Measurements from ENCODE around the gene ICA1L.
"Not testable (repeated sequence)": the region's sequence is repeated elsewhere in the genome, so short reads cannot be mapped to it uniquely, and the experiment has no call there.

Gene ICA1L

GRCh38 chr2:202871300-202872141, at the start of gene ICA1L:
Gene ICA1L (minus strand): TSS chr2:202871766. CDS start chr2:202829009, 42,757 bp downstream.
- DNase-seq: peak; percentile 37

- DNase-seq: no peak
These were observed 47.3 kb upstream of the ICA1L start for GRCh38 chr2:202918860-202919259.

- not testable (repeated sequence) for DNase-seq
These were observed 41.0 kb upstream of the ICA1L start for GRCh38 chr2:202912342-202913201.

GRCh38 chr2:202911512-202912341, 40.2 kb upstream of the ICA1L start, which contains the start of the genes CARF and WDR12:
Gene CARF (plus strand): TSS chr2:202912275. CDS start chr2:202941903, 29,628 bp downstream.
Gene WDR12 (minus strand): TSS chr2:202911673. CDS start chr2:202911476, 197 bp downstream.
- peak; percentile 93 for DNase-seq

GRCh38 chr2:202911203-202911511, 39.6 kb upstream of the ICA1L start:
- no peak for DNase-seq

- DNase-seq: no peak
These were observed 39.1 kb upstream of the ICA1L start for GRCh38 chr2:202910698-202911097.

GRCh38 chr2:202910250-202910649, 38.7 kb upstream of the ICA1L start:
- DNase-seq: not testable (repeated sequence)

GRCh38 chr2:202909394-202910192, 38.0 kb upstream of the ICA1L start:
- DNase-seq: no peak

GRCh38 chr2:202908186-202908585, 36.6 kb upstream of the ICA1L start:
- no peak for DNase-seq

- not testable (repeated sequence) for DNase-seq
These were observed 33.9 kb upstream of the ICA1L start for GRCh38 chr2:202905507-202905906.

GRCh38 chr2:202885190-202885589, 13.6 kb upstream of the ICA1L start:
- no peak for DNase-seq

GRCh38 chr2:202883987-202884675, 12.6 kb upstream of the ICA1L start:
- no peak for DNase-seq

GRCh38 chr2:202881570-202881969, 10.0 kb upstream of the ICA1L start:
- no peak for DNase-seq

GRCh38 chr2:202877699-202878098, 6.1 kb upstream of the ICA1L start:
- DNase-seq: no peak

GRCh38 chr2:202870431-202871299, 901 bp downstream of the ICA1L start:
- DNase-seq: peak; percentile 80

GRCh38 chr2:202861987-202862386, 9.6 kb downstream of the ICA1L start:
- no peak for DNase-seq

GRCh38 chr2:202858601-202859000, 13.0 kb downstream of the ICA1L start:
- DNase-seq: no peak

GRCh38 chr2:202849343-202849742, 22.2 kb downstream of the ICA1L start:
- not testable (repeated sequence) for DNase-seq

- no peak for DNase-seq
These were observed 22.8 kb downstream of the ICA1L start for GRCh38 chr2:202848813-202849212.

Data from SHP77 treated with DMSO at 0.1 percent for 48 hours (cell line).